OCI-LY1 (cell line): ENCODE measurements around the gene NAA35.

Experiments used
- CTCF ChIP-seq: fragments of 200-600 bp; sonication (generic), shearing (Covaris generic); IDR thresholded peaks from 2 replicates; pipeline ENCODE4 v1.5.1; 2017; ENCODE audit warnings: mild to moderate bottlenecking, antibody characterized with exemption, low read length, moderate library complexity, mixed read lengths
- EZH2 ChIP-seq: fragments of 200-600 bp; sonication (generic), shearing (Covaris generic); IDR thresholded peaks from 2 replicates; pipeline ENCODE4 v1.8.0; 2017; ENCODE audit warnings: borderline replicate concordance, mixed run types, mild to moderate bottlenecking, antibody characterized with exemption, low read length, moderate library complexity, mixed read lengths

GRCh38 chr9:85981369-85981768 is 40.4 kb downstream of the NAA35 start:
- TF ChIP-seq CTCF = no peak
- TF ChIP-seq EZH2 = no peak
